Measurements from ENCODE around the gene CLTCL1.

The CLTCL1 gene

DNA sequence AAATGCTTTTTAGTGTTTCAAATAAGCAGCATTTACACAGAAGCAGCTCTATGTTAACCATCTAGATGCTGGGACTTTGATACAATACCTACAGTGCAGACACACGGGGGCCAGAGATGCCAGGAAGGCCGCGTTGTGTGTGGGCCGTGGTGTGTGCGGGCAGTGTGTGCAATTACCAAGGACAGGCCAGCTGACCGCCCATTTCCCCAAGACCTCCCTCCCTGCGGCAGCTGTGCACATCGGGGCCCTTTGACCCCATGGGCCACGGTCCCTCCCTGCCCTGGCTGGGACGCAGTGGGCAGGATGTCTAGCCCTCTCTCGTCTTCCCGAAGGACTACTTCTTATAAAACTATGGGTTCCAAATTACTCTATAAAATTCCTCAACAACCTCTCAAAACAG lies 38.4 kb downstream of the CLTCL1 start:
- no peaks in the 10 kb centered on the region for H3K27me3 ChIP-seq (ENCODE audit: insufficient read depth, low read depth, severe bottlenecking)
- H3K9me3 ChIP-seq (ENCODE audit: severe bottlenecking), result no peaks in the 10 kb centered on the region
- no peak for DNase-seq
- H3K4me3 ChIP-seq (ENCODE audit: low read depth, low read length), result no peak overlapping the region
- TF ChIP-seq, protein P1, sequence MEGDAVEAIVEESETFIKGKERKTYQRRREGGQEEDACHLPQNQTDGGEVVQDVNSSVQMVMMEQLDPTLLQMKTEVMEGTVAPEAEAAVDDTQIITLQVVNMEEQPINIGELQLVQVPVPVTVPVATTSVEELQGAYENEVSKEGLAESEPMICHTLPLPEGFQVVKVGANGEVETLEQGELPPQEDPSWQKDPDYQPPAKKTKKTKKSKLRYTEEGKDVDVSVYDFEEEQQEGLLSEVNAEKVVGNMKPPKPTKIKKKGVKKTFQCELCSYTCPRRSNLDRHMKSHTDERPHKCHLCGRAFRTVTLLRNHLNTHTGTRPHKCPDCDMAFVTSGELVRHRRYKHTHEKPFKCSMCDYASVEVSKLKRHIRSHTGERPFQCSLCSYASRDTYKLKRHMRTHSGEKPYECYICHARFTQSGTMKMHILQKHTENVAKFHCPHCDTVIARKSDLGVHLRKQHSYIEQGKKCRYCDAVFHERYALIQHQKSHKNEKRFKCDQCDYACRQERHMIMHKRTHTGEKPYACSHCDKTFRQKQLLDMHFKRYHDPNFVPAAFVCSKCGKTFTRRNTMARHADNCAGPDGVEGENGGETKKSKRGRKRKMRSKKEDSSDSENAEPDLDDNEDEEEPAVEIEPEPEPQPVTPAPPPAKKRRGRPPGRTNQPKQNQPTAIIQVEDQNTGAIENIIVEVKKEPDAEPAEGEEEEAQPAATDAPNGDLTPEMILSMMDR (IDR thresholded peaks at IDR 0.05; ENCODE audit: low read depth, low read length), result no peak
- no peak overlapping the region for H3K27ac ChIP-seq
- no peaks in the 10 kb centered on the region; the same call in none of the 2 replicates for H3K36me3 ChIP-seq

DNA sequence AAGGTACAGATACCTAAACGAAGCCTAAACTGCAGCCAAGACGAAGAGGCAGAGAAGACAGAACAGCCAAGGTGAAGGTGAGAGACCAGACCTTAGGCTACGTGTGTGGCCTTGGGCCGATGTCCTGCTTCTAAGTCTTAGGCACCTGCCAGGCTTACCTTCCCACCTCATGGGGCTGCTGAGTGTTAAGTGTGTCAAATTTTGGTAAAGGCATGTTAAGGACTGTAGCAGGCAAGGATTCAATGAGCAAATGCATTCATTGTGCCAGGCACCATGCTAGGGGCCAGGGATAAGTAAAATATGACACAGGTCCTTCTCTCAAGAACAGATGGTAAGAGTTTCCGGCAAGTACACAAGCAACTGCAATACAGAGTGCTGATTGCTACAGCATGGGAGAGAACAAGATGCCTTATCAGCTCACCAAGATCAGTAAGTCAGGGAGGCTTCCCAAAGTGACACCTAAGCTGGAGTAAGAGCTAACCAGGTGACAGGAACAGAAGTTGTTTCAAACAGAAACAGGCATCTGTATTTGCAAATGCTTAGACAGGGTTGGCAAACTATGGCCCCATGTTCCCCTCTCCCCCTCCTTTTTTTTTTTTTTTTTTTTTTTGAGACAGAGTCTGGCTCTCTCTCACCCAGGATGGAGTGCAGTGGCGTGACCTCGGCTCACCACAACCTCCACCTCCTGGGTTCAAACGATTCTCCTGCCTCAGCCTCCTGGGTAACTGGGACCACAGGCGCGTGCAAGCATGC lies 46.7 kb downstream of the CLTCL1 start:
- Histone ChIP-seq H3K36me3 (peaks cover 3% of the 10 kb centered on the region; the same call in 1 of the 2 replicates), H3K9me3 (ENCODE audit: severe bottlenecking) (no peaks in the 10 kb centered on the region), H3K27me3 (ENCODE audit: insufficient read depth, low read depth, severe bottlenecking) (no peaks in the 10 kb centered on the region), H3K27ac (no peak overlapping the region), H3K4me3 (ENCODE audit: low read depth, low read length) (no peak overlapping the region)
- TF ChIP-seq, protein P1 (IDR thresholded peaks at IDR 0.05; ENCODE audit: low read depth, low read length), result no peak
- DNase-seq, result no peak

DNA sequence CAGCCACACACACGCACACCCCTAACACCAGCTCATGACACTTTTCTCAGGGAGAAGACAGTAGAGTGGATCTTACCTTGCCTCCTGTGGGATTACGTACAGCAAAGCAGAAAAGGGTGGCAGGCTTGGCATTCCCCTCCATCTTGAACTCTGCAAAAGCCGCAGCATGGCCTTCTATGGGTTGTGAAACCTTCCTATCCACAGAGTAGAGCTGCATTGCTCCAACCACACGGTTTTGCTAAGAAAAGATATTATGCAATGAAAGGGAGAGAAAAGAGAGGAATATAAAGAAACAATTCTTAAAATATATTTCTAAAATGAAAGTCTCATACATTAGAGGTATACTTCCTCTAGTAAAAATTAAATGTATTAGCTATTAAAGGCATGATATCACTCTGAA lies 48.8 kb downstream of the CLTCL1 start:
- TF ChIP-seq, protein P1 (IDR thresholded peaks at IDR 0.05; ENCODE audit: low read depth, low read length), result no peak
- DNase-seq, result no peak
- H3K9me3 ChIP-seq (ENCODE audit: severe bottlenecking), result no peaks in the 10 kb centered on the region
- no peak overlapping the region for H3K4me3 ChIP-seq (ENCODE audit: low read depth, low read length)
- H3K27ac ChIP-seq, result no peak overlapping the region
- H3K27me3 ChIP-seq (ENCODE audit: insufficient read depth, low read depth, severe bottlenecking), result no peaks in the 10 kb centered on the region
- 0 out of 2 replicates have a peak, but pooled peaks cover 3% of the 10 kb centered on the region for H3K36me3 ChIP-seq

DNA sequence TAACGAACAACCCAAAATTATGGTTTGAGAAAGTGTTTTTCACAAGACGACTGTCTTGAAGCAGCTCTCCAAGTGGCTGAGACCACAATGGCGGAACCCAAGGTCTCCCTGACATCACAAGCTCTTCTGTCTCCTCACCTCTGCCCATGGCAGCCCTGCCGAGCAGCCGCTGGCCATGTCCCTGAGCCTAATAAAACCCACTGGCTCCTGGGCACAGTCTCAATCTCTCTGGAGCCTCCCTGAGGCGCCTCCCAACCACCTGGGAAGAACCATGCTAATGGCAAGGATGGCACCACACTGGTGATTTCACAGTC lies 50.0 kb downstream of the CLTCL1 start:
- DNase-seq, result no peak
- Histone ChIP-seq H3K4me3 (ENCODE audit: low read depth, low read length) (no peak overlapping the region), H3K9me3 (ENCODE audit: severe bottlenecking) (no peaks in the 10 kb centered on the region), H3K36me3 (0 out of 2 replicates have a peak, but pooled peaks cover 3% of the 10 kb centered on the region), H3K27ac (no peak overlapping the region), H3K27me3 (ENCODE audit: insufficient read depth, low read depth, severe bottlenecking) (no peaks in the 10 kb centered on the region)
- TF ChIP-seq, protein P1 (IDR thresholded peaks at IDR 0.05; ENCODE audit: low read depth, low read length), result no peak

DNA sequence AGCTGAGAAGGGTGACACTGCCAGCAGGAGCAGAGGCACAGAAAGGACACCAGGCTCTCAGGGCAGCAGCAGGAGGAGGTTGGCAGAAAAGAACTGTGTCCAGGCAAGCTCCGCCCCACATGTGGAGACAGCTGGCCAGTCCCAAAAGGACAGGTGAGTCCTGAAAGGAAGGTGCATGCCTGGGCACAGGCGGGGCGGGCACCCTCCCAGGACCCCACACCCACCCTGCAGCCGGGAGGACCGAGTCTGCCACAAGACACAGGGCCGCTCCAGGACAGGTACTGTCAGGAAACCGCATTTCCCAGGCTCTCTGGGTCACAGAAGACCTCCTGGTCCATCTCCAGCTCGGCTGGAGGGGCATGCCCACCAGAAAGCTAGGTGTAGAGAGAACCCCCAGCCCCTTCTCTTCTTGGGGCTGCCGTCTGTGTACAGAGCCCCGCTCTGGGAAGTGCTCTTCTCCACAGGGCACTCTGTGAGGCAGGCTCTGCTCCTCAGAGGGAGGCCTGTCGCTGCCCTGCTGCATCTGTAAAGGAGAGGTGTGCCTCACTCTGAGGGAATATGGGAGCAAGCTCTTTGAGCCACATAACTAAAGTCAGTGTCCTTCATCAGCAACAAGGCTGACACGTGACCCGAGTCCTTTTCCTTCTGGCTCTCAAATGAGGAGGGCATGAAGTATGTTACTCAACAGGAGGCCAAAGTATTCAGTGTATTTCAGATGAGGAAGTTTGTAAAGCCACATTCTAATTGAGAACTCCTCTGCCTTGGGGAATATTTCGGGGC lies 50.5 kb downstream of the CLTCL1 start:
- TF ChIP-seq, protein P1 (IDR thresholded peaks at IDR 0.05; ENCODE audit: low read depth, low read length), result no peak
- H3K27ac ChIP-seq, result no peak overlapping the region
- H3K4me3 ChIP-seq (ENCODE audit: low read depth, low read length), result no peak overlapping the region
- no peak for DNase-seq
- H3K9me3 ChIP-seq (ENCODE audit: severe bottlenecking), result no peaks in the 10 kb centered on the region
- no peaks in the 10 kb centered on the region for H3K27me3 ChIP-seq (ENCODE audit: insufficient read depth, low read depth, severe bottlenecking)
- 0 out of 2 replicates have a peak, but pooled peaks cover 3% of the 10 kb centered on the region for H3K36me3 ChIP-seq

All from WERI-Rb-1 (cell line).